Activated CD4-positive, alpha-beta T cell treated with anti-CD3 and anti-CD28 coated beads for 1 hour (primary cell): ENCODE data around the gene TRIM41.
"Not testable (repeated sequence)": the region's sequence is repeated elsewhere in the genome, so short reads cannot be mapped to it uniquely, and the experiment has no call there.

Experiments used
- DNase-seq: peaks from one replicate; pipeline ENCODE4 v3.0.0-alpha.2; 2020

The TRIM41 gene

GRCh38 chr5:181212080-181212479, 11.0 kb upstream of the TRIM41 start:
- no peak for DNase-seq

DNA sequence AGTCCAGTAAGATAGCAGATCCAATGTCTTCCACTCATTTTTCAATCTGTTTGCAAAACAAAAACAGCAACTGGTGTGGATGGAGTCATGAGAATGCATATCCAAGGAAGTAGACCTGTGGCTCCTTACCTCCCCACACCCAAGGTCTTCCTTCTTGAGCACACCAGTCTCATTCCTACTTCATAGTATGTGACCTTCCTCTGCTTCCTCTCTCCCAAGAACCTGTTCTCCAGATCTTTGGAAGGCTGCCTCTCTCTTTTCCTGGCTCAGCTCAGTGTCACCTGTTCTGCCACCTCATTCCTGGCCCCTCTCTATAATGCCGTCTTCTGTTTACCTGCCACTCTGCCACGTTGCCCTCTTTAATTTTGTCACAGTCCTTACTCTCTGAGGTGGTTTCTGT, 10.1 kb upstream of the TRIM41 start:
- DNase-seq: no peak

DNA sequence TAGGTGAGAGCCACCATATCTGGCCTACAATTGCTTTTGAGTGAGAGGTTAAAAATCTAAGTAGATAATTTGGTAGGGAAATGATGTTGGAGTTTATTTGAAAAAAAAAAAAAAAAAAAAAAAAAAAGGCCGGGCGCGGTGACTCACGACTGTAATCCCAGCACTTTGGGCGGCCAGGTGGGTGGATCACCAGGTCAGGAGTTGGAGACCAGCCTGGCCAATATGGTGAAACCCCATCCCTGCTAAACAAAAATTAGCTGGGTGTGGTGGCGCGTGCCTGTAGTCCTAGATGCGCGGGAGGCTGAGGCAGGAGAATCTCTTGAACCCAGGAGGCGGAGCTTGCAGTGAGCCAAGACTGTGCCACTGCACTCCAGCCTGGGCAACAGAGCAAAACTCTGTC, 8.8 kb upstream of the TRIM41 start:
- not testable (repeated sequence) for DNase-seq

DNA sequence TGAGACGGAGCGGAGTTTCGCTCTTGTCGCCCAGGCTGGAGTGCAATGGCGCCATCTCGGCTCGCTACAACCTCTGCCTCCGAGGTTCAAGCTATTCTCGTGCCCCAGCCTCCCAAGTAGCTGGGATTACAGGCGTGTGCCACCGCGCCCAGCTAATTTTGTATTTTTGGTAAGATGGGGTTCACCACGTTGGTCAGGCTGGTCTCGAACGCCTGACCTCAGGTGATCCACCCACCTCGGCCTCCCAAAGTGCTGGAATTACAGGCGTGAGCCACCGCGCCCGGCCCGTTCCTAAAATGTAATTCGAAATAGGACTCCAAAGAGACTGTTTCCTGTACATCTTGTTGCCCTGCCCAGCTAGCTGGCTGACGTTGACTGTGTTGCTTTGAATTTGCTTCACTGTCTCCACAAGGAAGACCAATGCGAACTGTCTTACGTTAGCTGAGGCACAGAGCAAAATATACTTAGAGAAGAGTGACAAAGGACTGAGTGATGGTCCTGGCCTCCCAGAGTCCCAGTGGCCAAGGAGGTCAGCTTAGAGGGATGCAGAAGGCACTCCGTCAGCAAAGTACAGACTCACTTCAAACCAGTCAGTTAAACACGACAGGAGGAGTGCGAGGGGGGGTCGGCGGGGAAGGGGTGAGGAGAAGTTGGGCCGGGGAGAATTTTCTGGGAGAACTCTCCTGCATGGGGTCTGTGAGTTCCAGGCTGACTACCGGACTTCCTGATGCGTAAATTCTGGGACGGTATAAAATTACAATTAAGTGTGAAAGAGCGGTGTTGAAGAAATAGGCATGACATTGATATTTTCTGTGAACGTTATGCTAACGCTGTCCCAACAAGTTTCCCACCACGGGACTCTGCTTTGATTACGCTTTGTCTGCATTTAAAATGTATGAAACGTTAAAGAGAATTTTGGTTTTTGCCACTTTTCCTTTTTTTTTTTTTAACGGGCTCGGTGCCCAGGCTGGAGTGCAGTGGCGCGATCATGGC, 6.8 kb upstream of the TRIM41 start:
- DNase-seq: no peak

- DNase-seq: peak; percentile 49
These were observed 5.8 kb upstream of the TRIM41 start for GRCh38 chr5:181217111-181217802.

GRCh38 chr5:181217803-181218062, 5.3 kb upstream of the TRIM41 start:
- DNase-seq: no peak

- no peak for DNase-seq
These were observed 4.3 kb upstream of the TRIM41 start for GRCh38 chr5:181218795-181219124.

DNA sequence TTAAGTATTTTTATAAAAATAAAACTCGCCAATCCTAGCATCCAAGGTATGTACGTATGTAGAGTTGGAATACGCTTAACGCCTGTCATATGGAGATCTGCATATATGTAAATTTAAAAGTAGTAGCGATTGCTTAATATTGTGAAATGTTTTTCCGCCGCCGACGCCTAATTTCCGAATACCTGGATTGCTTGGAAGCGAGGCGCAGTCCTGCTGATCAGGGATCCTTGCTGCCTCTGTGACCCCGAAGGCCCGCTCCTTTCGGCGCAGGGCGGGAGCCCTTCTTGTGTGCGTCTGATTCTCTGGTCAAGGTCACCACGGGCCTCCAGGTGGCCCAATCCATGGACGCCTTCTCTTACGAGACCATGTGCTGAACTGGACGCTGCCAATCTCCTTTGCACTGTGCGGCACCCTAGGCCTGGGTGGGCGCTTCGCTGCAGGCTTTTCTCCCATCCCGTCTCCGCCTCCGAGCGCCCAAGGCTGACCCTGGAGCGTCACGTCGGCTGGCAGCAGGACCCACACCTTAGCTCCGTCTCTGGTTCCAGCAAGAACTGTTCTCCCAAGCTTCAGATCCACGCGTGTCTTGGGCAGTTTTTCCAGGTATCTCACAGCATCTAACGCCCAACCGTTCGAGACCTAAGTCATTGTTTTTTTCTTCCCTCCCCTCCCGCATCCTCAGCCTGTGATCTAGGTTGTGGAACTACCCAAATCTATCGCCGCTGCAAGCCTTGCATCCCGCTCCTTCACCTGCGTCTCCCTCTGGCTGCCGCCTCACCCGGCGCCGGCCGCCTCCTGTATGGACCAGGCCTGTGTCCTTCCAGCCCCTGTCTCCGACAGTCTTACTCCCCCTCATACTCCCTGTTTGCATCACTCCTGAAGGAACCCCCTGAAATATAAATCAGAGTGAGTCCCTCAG, 3.6 kb upstream of the TRIM41 start:
- DNase-seq: no peak

- no peak for DNase-seq
These were observed 2.9 kb upstream of the TRIM41 start for GRCh38 chr5:181220178-181220515.

GRCh38 chr5:181221105-181221791, 1.8 kb upstream of the TRIM41 start:
- DNase-seq: no peak

DNA sequence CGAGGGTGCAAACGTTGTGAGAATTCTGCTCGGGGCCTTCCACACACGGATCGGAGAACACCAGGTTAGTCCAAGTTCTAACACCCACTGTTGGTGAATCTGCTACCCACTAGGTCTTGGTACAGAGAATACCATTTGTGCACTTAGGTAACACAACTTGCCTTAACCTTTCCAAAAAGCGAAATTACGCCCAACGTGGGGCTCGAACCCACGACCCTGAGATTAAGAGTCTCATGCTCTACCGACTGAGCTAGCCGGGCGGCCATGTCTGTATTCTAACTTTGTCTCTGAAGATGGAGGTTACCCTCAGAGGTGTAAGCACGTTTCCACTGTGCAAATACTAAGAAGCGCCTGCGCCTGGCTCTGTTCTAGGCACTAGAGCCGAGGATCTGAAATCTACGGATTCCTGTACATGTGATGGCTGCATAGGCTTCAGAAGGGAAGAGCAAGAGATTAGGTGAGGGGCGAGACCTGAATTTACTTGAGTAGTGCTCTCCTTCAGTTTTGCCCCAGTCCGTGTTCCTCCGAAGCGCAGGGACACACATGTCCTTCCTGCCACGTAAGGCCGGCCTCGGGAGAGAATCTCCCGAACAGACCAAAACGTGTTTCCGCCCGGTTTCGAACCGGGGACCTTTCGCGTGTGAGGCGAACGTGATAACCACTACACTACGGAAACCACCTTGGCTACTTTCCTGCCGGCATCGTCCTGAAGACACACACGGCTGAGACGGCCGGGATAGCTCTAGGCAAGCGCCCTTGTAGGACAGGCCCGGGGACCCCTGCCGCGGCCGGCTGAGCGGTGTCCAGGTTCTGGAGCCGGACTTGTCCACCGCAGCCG, 1.1 kb upstream of the TRIM41 start:
- peak; percentile 97 for DNase-seq

DNA sequence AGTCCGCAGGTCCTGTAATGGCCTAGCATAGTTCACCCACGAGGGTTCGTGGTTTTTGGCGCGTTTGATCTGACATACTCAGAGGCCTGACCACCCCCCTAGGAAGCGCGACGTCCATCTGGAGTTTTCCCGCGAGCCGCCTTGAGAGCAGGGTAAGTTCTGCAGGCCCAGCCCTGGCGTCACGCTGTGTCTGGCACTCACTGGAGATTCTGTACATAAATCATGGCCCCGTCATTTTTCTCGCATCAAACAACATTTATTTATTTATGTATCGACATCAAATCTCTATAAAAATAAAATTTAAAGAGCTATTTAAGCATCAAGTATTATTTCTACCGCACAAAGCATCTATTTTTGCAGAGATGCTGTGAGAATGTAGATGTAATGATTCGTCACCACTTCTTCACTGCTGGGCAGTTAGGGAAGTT, 437 bp upstream of the TRIM41 start:
- no peak for DNase-seq

GRCh38 chr5:181223729-181224389, 778 bp downstream of the TRIM41 start:
- no peak for DNase-seq

DNA sequence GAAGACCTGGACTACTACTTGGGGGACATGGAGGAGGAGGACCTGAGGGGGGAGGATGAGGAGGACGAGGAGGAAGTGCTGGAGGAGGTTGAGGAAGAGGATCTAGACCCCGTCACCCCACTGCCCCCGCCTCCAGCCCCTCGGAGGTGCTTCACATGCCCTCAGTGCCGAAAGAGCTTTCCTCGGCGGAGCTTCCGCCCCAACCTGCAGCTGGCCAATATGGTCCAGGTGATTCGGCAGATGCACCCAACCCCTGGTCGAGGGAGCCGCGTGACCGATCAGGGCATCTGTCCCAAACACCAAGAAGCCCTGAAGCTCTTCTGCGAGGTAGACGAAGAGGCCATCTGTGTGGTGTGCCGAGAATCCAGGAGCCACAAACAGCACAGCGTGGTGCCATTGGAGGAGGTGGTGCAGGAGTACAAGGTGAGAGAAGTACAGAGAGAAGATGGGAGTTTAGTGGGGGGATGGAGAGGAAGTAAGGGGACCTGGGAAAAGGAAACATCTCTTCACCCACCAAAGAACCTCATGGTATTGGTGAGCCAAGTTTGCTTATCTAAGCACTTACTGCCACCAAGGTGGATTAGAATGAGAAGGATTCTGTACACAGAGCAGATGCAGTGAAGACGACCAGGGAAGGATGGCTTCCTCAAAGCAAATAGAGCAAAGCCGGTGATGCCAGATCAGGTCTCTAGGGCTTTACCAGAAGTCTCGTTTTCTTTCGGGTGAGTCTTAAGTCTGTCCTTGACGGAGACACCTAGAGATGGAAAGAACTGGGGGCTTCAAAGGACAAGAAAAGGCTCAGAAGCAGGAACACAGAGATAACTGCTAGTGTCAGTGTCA, 1.5 kb downstream of the TRIM41 start:
- DNase-seq: no peak

- DNase-seq: no peak
These were observed 6.9 kb downstream of the TRIM41 start for GRCh38 chr5:181229996-181230395.

- DNase-seq: no peak
These were observed 7.5 kb downstream of the TRIM41 start for GRCh38 chr5:181230551-181230950.

DNA sequence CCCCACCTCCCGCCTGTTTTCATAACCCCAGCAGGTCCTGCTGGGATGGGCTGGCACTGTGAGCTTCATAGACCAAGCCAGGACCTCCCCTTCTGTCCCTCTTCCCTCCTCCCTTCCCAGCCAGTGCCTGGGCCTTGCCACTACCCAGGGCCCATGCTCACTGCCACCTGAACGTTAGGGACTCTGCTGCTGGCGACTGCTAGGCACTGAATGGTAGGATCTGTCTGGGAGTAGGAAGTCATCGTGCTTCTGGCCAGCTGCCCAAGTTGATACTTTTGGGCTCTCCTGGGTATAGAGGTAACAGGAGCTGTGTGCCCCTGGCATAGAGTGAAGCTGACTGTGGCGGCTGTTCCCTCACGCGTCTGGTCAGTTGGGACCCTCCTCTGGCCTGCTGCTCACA, 8.4 kb downstream of the TRIM41 start:
- no peak for DNase-seq

DNA sequence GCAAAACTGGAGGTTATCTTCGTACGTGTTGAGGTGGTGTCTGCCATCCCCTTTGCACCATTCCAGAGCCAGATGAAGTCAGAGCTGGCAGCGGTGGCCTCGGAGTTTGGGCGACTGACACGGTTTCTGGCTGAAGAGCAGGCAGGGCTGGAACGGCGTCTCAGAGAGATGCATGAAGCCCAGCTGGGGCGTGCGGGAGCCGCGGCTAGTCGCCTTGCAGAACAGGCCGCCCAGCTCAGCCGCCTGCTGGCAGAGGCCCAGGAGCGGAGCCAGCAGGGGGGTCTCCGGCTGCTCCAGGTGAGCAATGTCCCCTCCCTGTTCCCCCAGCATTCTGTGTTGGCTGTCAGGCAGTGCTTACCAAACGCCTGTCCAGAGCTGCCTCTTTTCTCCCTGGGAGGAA, 9.5 kb downstream of the TRIM41 start:
- no peak for DNase-seq

DNA sequence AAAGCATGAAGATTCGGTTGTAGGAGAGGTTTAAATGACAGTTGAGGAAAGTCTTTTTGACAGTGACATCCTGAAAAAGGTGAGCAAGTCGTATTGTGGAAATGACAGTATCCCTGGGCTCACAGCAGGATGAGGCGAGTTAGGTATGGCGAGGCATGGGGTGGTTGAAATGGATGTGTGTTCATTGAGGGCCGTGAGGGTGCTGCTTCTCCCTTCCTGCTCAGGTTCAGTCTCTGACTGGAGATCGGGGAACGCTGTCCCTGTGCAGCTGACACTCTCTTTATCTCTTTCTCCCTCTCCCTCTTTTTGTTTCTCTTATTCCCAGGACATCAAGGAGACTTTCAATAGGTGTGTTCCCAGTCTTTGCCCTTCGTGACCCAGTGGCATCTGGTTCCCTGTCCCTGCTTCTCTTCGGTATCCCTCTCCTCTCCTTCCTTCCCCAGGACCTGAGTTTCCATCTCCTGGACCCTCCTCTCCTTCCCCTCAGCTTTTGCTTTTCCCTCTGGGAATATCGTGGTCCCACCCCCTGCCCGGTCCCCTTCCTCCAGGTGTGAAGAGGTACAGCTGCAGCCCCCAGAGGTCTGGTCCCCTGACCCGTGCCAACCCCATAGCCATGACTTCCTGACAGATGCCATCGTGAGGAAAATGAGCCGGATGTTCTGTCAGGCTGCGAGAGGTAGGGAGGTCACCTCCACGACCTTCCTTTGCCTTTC, 10.2 kb downstream of the TRIM41 start:
- DNase-seq: no peak
